ENCODE data around the gene TMEM158. TPM values are rescaled to one million over a fixed set of nuclear protein-coding genes. Genes with fewer than 3 reads are reported as not detected.

The TMEM158 gene
- total RNA-seq, 1 donor from 2014 or later = 2.1 TPM

GRCh38 chr3:45209526-45209925 is 16.6 kb downstream of the TMEM158 start:
- TF ChIP-seq CTCF (IDR thresholded peaks at IDR 0.05) = no peak
- no peaks in the 10 kb centered on the region for H3K36me3 ChIP-seq
- no peak overlapping the region for H3K27ac ChIP-seq
- H3K9me3 ChIP-seq = no peaks in the 10 kb centered on the region
- peaks cover 4% of the 10 kb centered on the region for H3K4me1 ChIP-seq
- intact Hi-C loops (cut with DNase I) = no loop called here
- no peaks in the 10 kb centered on the region for H3K27me3 ChIP-seq
- no peak overlapping the region for H3K4me3 ChIP-seq
- DNase-seq (no peak), ATAC-seq (no peak)

- DNase-seq = no peak
- Histone ChIP-seq H3K27ac (no peak overlapping the region), H3K9me3 (no peaks in the 10 kb centered on the region), H3K36me3 (no peaks in the 10 kb centered on the region), H3K4me1 (peaks cover 4% of the 10 kb centered on the region), H3K4me3 (no peak overlapping the region), H3K27me3 (no peaks in the 10 kb centered on the region)
- ATAC-seq = no peak
- TF ChIP-seq CTCF (IDR thresholded peaks at IDR 0.05) = no peak
- intact Hi-C loops (cut with DNase I) = no loop called here
Measured at GRCh38 chr3:45208586-45208985, 17.5 kb downstream of the TMEM158 start.

- H3K9me3 ChIP-seq = no peaks in the 10 kb centered on the region
- ATAC-seq (no peak), DNase-seq (no peak)
- no peak for TF ChIP-seq CTCF (IDR thresholded peaks at IDR 0.05)
- intact Hi-C loops (cut with DNase I) = no loop called here
- no peak overlapping the region for H3K27ac ChIP-seq
- no peaks in the 10 kb centered on the region for H3K36me3 ChIP-seq
- H3K27me3 ChIP-seq = no peaks in the 10 kb centered on the region
- H3K4me1 ChIP-seq = peaks cover 4% of the 10 kb centered on the region
- no peak overlapping the region for H3K4me3 ChIP-seq
Measured at GRCh38 chr3:45207446-45207845, 18.6 kb downstream of the TMEM158 start.

GRCh38 chr3:45205126-45205525 is 21.0 kb downstream of the TMEM158 start:
- H3K27me3 ChIP-seq = no peaks in the 10 kb centered on the region
- intact Hi-C loops (cut with DNase I) = no loop called here
- H3K36me3 ChIP-seq = no peaks in the 10 kb centered on the region
- no peaks in the 10 kb centered on the region for H3K4me1 ChIP-seq
- no peaks in the 10 kb centered on the region for H3K9me3 ChIP-seq
- ATAC-seq (no peak), DNase-seq (no peak)
- H3K4me3 ChIP-seq = no peak overlapping the region
- TF ChIP-seq CTCF (IDR thresholded peaks at IDR 0.05) = no peak
- H3K27ac ChIP-seq = no peak overlapping the region

GRCh38 chr3:45204136-45204535 is 22.0 kb downstream of the TMEM158 start:
- intact Hi-C loops (cut with DNase I) = no loop called here
- Histone ChIP-seq H3K36me3 (no peaks in the 10 kb centered on the region), H3K4me3 (no peak overlapping the region), H3K4me1 (no peaks in the 10 kb centered on the region), H3K27me3 (no peaks in the 10 kb centered on the region), H3K27ac (no peak overlapping the region), H3K9me3 (no peaks in the 10 kb centered on the region)
- DNase-seq (no peak), ATAC-seq (no peak)
- no peak for TF ChIP-seq CTCF (IDR thresholded peaks at IDR 0.05)

All from upper lobe of right lung (tissue), 1 donor.